Stimulated activated CD8-positive, alpha-beta memory T cell treated with anti-CD3 and anti-CD28 coated beads, Interleukin-12 subunit alpha, Interleukin-12 subunit beta, amount 100 ng/mL, for 24 hours (primary cell): ENCODE results near the gene DLX5.

Source experiments
- DNase-seq: peaks from one replicate; pipeline ENCODE4 v3.0.0-alpha.2; 2020; ENCODE audit errors: extremely low read depth

The DLX5 gene

GRCh38 chr7:97018126-97018601 is 6.5 kb downstream of the DLX5 start:
- DNase-seq = no peak

GRCh38 chr7:97017192-97018125 is 7.2 kb downstream of the DLX5 start:
- no peak for DNase-seq

GRCh38 chr7:97016381-97017191 is 8.0 kb downstream of the DLX5 start:
- no peak for DNase-seq

- no peak for DNase-seq
Observed at GRCh38 chr7:97015756-97016380, 8.8 kb downstream of the DLX5 start.

GRCh38 chr7:97015279-97015678 is 9.4 kb downstream of the DLX5 start:
- no peak for DNase-seq

GRCh38 chr7:97014145-97014750 is 10.4 kb downstream of the DLX5 start:
- no peak for DNase-seq

GRCh38 chr7:97013845-97014134 is 10.8 kb downstream of the DLX5 start:
- no peak for DNase-seq

- DNase-seq = no peak
Observed at GRCh38 chr7:97013134-97013844, 11.3 kb downstream of the DLX5 start.

GRCh38 chr7:97012365-97013133 is 12.1 kb downstream of the DLX5 start:
- no peak for DNase-seq

- no peak for DNase-seq
Observed at GRCh38 chr7:97011536-97012364, 12.9 kb downstream of the DLX5 start.

- no peak for DNase-seq
Observed at GRCh38 chr7:97011104-97011503, 13.5 kb downstream of the DLX5 start.

GRCh38 chr7:97009753-97010732 is 14.6 kb downstream of the DLX5 start:
- no peak for DNase-seq

- no peak for DNase-seq
Observed at GRCh38 chr7:97008275-97008917, 16.2 kb downstream of the DLX5 start.

- no peak for DNase-seq
Observed at GRCh38 chr7:97007583-97007861, 17.1 kb downstream of the DLX5 start.

GRCh38 chr7:97006816-97007582 is 17.6 kb downstream of the DLX5 start:
- DNase-seq = no peak

- DNase-seq = no peak
Observed at GRCh38 chr7:97006055-97006815, 18.4 kb downstream of the DLX5 start.
